GM23338 (cell line): ENCODE data around the gene GRAMD2B.

ENCODE experiments used
- CTCF ChIP-seq, 2 experiments: fragments of 200-600 bp in 1 of 2; sonication (generic) in 1 of 2; conservative IDR thresholded peaks; 2 replicates each; pipeline versions ENCODE4 v1.5.1 to v1.6.1; 2016 to 2017; ENCODE audit warnings: antibody characterized with exemption in 2 of 2, low read depth in 2 of 2, mild to moderate bottlenecking in 2 of 2, moderate library complexity in 1 of 2
- EZH2phosphoT487 ChIP-seq: fragments of 200-600 bp; sonication (generic); IDR thresholded peaks from one replicate; pipeline ENCODE4 v1.8.1; 2018; ENCODE audit warnings: antibody characterized with exemption; ENCODE audit not compliant: unreplicated experiment

- TF ChIP-seq CTCF (conservative IDR thresholded peaks at IDR 0.05; ENCODE audit: low read depth in 2 of 2), result no peak
- no peak for TF ChIP-seq EZH2phosphoT487
Measured at GRCh38 chr5:126454535-126454934, 31.3 kb downstream of the GRAMD2B start.
